Karpas-422 (cell line): Measurements from ENCODE around the gene ASB5. TPM values are rescaled to one million over a fixed set of nuclear protein-coding genes. Genes with fewer than 3 reads are reported as not detected.

ENCODE experiments used
- DNase-seq: peaks from one replicate; pipeline ENCODE4 v3.0.0-alpha.2; 2015
- H2AFZ ChIP-seq: fragments of 200-600 bp; sonication (generic); 2 replicates; pipeline ENCODE4 v1.6.1; 2014; ENCODE audit warnings: antibody characterized with exemption, low read length, mixed read lengths
- H3K27ac ChIP-seq: fragments of 200-600 bp; sonication (generic); 2 replicates; pipeline ENCODE4 v1.5.1; 2014; ENCODE audit warnings: mild to moderate bottlenecking, low read length, moderate library complexity
- H3K27me3 ChIP-seq: fragments of 200-600 bp; sonication (generic); 2 replicates; pipeline ENCODE4 v1.6.1; 2014; ENCODE audit warnings: low read length, mixed read lengths
- H3K36me3 ChIP-seq: fragments of 200-600 bp; sonication (generic); 2 replicates; pipeline ENCODE4 v1.6.1; 2014; ENCODE audit warnings: low read length, mixed read lengths; ENCODE audit not compliant: insufficient read depth
- H3K4me1 ChIP-seq: fragments of 200-600 bp; sonication (generic); 2 replicates; pipeline ENCODE4 v1.6.1; 2014; ENCODE audit warnings: mild to moderate bottlenecking, low read length, mixed read lengths
- H3K4me2 ChIP-seq: fragments of 200-600 bp; sonication (generic); 2 replicates; pipeline ENCODE4 v1.6.1; 2014; ENCODE audit warnings: low read length, low read depth, mild to moderate bottlenecking; ENCODE audit not compliant: poor library complexity, severe bottlenecking
- H3K4me3 ChIP-seq: fragments of 200-600 bp; sonication (generic); 2 replicates; pipeline ENCODE4 v1.5.1; 2014; ENCODE audit warnings: mild to moderate bottlenecking, antibody characterized with exemption, low read length, mixed read lengths
- H3K79me2 ChIP-seq: fragments of 200-600 bp; sonication (generic); 2 replicates; pipeline ENCODE4 v1.6.1; 2014; ENCODE audit warnings: mild to moderate bottlenecking, low read length, mixed read lengths
- H3K9ac ChIP-seq: fragments of 200-600 bp; sonication (generic); 2 replicates; pipeline ENCODE4 v1.6.0; 2014; ENCODE audit warnings: low read length
- H3K9me2 ChIP-seq: fragments of 200-600 bp; sonication (generic), shearing (Covaris generic); replicated peaks from 2 replicates; pipeline ENCODE4 v1.6.0; 2014; ENCODE audit warnings: mild to moderate bottlenecking, low read length, moderate library complexity; ENCODE audit not compliant: insufficient read depth
- H3K9me3 ChIP-seq: fragments of 300-700, 200-600 bp; sonication (generic); 2 replicates; pipeline ENCODE4 v1.6.1; 2014; ENCODE audit warnings: low read length, mixed read lengths
- H4K20me1 ChIP-seq: fragments of 200-600 bp; sonication (generic); 2 replicates; pipeline ENCODE4 v1.6.1; 2014; ENCODE audit warnings: mild to moderate bottlenecking, antibody characterized with exemption, low read length, low read depth; ENCODE audit not compliant: insufficient read depth
- total RNA-seq: library from RNA; depleted of rRNA; stranded (reverse); fragments of >200 nt; shearing (Covaris generic); gene quantifications from 2 replicates; pipeline ENCODE4 v1.2.3, GENCODE V29; 2014; ENCODE audit warnings: low replicate concordance

The ASB5 gene
- total RNA-seq, 1 experiment from 2014 or later, result not detected

DNA sequence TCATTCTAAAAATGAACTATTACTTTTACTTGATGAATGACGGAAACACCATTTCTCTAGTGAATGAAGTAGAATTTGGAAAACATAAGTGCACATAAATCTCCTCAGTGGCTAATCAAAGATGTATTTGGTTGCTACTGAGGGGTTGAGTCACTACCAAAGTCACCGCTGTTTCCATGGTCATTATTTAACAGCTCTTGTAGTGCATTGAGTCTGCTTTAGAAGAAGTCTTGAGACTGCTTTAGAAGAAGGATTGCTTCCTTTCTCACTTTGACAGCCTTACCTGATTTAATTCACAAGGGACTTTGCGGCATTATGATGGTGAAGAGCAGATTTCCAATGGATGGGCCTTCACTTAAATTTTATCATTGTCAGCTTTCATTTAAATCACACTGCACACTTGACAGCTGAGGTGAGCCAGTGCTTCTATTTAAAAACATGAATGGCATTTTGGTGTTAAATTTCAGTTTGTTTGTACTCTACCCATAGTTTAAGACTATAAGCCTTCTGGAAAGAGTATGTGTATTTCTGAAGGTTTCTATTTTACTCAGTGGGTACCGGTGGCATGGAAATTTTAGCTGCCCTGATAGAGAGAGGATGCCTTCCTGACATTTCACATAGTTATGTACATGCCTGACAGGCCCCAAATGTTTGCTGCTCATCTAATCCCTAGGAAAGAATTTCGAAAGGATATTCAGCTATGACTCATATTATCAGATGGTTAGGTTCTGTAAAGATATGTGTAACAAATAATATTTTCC lies 9.5 kb downstream of the ASB5 start:
- Histone ChIP-seq H3K4me3 (no peak overlapping the region), H3K27ac (no peak overlapping the region), H3K36me3 (no peaks in the 10 kb centered on the region), H3K9me2 (no peaks in the 10 kb centered on the region), H4K20me1 (no peaks in the 10 kb centered on the region), H3K79me2 (no peaks in the 10 kb centered on the region), H2AFZ (no peak overlapping the region), H3K4me1 (no peaks in the 10 kb centered on the region), H3K9ac (no peak overlapping the region), H3K4me2 (no peak overlapping the region), H3K9me3 (no peaks in the 10 kb centered on the region), H3K27me3 (no peaks in the 10 kb centered on the region)
- DNase-seq, result no peak

DNA sequence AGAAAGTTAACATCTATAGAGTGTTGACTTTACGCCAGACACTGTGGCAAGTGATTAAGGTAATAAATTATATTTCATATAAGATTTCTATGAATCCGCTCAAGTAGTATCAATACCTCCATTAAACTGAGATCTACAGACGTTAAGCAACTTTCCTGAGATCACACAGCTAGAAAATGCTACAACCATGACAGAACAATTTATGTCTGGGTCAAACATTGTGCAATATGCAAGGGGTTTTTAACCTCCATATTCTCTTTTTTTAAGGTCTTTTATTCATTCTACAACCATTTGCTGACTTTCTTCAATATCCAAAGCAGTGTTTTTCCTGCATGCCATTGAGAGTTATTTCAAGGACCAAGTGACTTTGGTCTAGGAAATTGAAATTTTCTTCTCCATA lies 10.9 kb downstream of the ASB5 start:
- Histone ChIP-seq H3K9ac (no peak overlapping the region), H3K79me2 (no peaks in the 10 kb centered on the region), H3K4me2 (no peak overlapping the region), H3K27ac (no peak overlapping the region), H3K9me3 (no peaks in the 10 kb centered on the region), H3K27me3 (no peaks in the 10 kb centered on the region), H3K4me3 (no peak overlapping the region), H4K20me1 (no peaks in the 10 kb centered on the region), H3K4me1 (no peaks in the 10 kb centered on the region), H3K9me2 (no peaks in the 10 kb centered on the region), H2AFZ (no peak overlapping the region), H3K36me3 (no peaks in the 10 kb centered on the region)
- DNase-seq, result no peak

DNA sequence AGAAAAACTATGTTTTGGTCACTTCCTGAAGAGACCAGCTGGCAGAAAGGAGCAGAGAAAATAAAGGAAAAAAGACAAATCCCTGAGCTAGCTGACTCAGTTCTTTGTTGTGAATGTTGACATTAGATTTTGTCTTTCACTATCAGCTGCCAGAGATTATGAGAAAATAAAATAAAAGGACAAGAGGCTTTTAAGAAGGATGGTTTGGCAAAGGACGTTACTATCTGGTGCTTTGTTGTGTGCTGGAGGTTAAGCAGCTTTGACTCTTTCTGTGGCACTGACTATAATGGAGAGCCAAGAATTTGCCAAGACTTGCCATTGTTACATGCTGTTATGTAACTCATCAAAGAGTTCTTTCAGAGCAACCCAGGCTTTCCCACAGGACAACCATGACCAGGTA lies 12.1 kb downstream of the ASB5 start:
- Histone ChIP-seq H4K20me1 (no peaks in the 10 kb centered on the region), H3K9ac (no peak overlapping the region), H3K27ac (no peak overlapping the region), H3K27me3 (no peaks in the 10 kb centered on the region), H3K9me3 (no peaks in the 10 kb centered on the region), H3K9me2 (no peaks in the 10 kb centered on the region), H3K4me2 (no peak overlapping the region), H3K36me3 (no peaks in the 10 kb centered on the region), H2AFZ (no peak overlapping the region), H3K4me3 (no peak overlapping the region), H3K79me2 (no peaks in the 10 kb centered on the region), H3K4me1 (no peaks in the 10 kb centered on the region)
- DNase-seq, result no peak

DNA sequence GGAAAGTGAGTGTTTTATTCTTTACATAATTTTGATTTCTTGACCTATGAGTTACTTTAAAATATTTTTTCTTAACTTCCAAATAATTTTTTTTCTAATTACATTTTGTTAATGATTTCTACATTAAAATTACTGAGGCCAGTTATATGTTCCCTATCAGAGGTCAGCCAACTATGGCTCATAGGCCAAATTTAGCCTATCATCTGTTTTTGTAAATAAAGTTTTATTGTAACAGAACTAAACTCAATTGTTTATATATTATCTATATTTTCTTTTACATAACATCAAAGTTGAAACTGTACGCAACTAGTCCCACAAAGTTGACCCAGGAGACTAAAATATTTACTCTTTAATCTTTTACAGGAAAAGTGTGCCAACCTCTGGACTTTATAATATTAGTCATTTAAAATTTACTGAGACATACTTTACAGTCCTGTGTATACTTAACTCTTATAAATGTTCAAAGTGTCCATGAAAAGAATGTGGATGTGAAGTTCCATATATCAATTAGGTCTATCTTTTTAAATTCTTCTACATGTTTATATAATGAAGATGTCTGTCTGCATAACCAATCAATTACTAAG lies 26.2 kb downstream of the ASB5 start:
- Histone ChIP-seq H4K20me1 (no peaks in the 10 kb centered on the region), H3K79me2 (no peaks in the 10 kb centered on the region), H3K9ac (no peak overlapping the region), H3K4me2 (no peak overlapping the region), H3K27me3 (no peaks in the 10 kb centered on the region), H2AFZ (no peak overlapping the region), H3K9me3 (no peaks in the 10 kb centered on the region), H3K36me3 (no peaks in the 10 kb centered on the region), H3K9me2 (no peaks in the 10 kb centered on the region), H3K27ac (no peak overlapping the region), H3K4me1 (no peaks in the 10 kb centered on the region), H3K4me3 (no peak overlapping the region)
- no peak for DNase-seq

DNA sequence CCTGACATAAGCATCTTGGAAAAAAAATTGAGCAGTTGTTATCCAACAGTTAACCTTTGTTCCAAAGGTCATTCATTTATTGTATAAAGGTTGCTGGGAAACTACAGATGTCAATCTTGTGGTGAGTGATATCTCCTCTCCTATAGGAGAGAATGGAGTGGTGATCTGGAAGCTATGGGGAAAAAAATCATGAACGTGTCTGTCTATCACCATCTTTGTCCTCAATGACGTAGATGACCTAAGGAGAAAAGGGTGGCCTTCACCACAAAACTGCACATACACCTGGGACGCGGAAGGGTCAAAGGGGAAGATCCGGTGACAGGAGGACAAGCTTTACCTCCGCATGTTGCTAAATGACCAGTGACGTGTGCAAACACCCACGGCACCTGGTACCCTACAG lies 27.3 kb downstream of the ASB5 start:
- no peaks in the 10 kb centered on the region for H4K20me1 ChIP-seq
- H3K9me3 ChIP-seq, result no peaks in the 10 kb centered on the region
- no peak for DNase-seq
- H3K27me3 ChIP-seq, result no peaks in the 10 kb centered on the region
- H3K27ac ChIP-seq, result no peak overlapping the region
- no peaks in the 10 kb centered on the region for H3K9me2 ChIP-seq
- no peaks in the 10 kb centered on the region for H3K79me2 ChIP-seq
- H3K4me2 ChIP-seq, result no peak overlapping the region
- no peaks in the 10 kb centered on the region for H3K4me1 ChIP-seq
- H3K36me3 ChIP-seq, result no peaks in the 10 kb centered on the region
- no peak overlapping the region for H2AFZ ChIP-seq
- no peak overlapping the region for H3K9ac ChIP-seq
- H3K4me3 ChIP-seq, result no peak overlapping the region

DNA sequence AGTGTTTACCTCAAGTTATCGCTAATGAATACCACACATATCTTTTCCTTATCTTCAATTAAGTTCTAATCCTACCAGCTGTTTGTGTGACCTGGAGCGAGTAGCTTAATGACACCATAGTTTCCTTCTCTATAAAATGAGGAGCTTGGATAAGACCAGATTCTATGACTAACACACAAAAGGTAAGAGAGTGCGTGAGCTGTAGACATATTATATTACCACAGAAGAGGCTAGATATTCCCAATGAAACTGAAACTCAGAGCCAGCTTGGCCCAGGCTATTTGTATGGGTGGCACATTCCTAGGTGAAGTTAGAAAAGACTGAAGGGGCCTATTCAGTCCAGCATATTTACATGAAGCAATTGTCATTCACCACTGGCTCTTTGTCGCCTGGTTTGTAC lies 30.2 kb downstream of the ASB5 start:
- Histone ChIP-seq H3K27me3 (no peaks in the 10 kb centered on the region), H3K4me3 (no peak overlapping the region), H3K9me2 (no peaks in the 10 kb centered on the region), H3K36me3 (no peaks in the 10 kb centered on the region), H3K79me2 (no peaks in the 10 kb centered on the region), H2AFZ (no peak overlapping the region), H3K27ac (no peak overlapping the region), H3K4me1 (no peaks in the 10 kb centered on the region), H4K20me1 (no peaks in the 10 kb centered on the region), H3K9me3 (no peaks in the 10 kb centered on the region), H3K4me2 (no peak overlapping the region), H3K9ac (no peak overlapping the region)
- no peak for DNase-seq

DNA sequence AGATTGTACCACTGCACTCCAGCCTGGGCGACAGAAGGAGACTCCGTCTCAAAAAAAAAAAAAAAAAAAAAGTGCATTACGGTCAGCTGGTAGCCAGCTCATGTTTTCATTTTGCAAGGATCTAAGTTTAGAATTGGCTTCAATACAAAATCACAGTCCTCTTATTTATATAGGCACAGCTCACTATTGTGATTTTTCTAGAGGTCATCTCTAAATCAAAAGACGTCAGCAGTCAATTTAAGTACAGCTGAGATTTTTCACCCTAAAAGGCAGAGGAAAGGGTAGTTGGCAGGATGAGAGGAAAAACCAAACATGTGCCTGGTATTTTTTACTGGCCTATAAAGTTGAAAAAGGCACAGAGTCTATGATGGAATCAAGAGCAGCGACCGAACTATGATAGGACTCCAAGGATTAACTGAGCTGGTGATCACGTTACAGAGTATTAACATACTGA lies 30.8 kb downstream of the ASB5 start:
- Histone ChIP-seq H3K4me3 (no peak overlapping the region), H3K27me3 (no peaks in the 10 kb centered on the region), H3K9ac (no peak overlapping the region), H3K27ac (no peak overlapping the region), H4K20me1 (no peaks in the 10 kb centered on the region), H3K9me3 (no peaks in the 10 kb centered on the region), H3K36me3 (no peaks in the 10 kb centered on the region), H3K79me2 (no peaks in the 10 kb centered on the region), H3K4me2 (no peak overlapping the region), H3K4me1 (no peaks in the 10 kb centered on the region), H2AFZ (no peak overlapping the region), H3K9me2 (no peaks in the 10 kb centered on the region)
- DNase-seq, result no peak

DNA sequence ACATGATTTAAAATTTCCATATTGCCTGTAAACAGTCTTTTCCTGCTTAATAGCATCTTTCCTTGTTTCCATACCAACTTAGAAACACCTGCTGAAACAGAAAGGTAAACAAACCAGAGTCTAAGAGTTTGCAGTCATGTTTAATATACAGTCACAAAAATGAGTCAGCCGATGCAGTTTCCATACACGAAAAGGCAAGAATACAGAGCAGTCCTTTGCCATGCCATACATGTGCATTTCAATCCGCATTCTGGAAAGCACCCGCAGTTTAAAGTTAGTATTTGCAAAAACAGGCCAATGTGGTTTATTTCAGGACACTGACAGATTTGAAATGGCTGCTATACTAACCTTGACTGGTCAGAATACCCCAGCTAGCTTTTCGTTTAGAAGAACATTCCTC lies 32.1 kb downstream of the ASB5 start:
- no peak overlapping the region for H3K4me3 ChIP-seq
- no peak overlapping the region for H3K27ac ChIP-seq
- H3K9me3 ChIP-seq, result no peaks in the 10 kb centered on the region
- H3K4me1 ChIP-seq, result no peaks in the 10 kb centered on the region
- H3K36me3 ChIP-seq, result no peaks in the 10 kb centered on the region
- no peaks in the 10 kb centered on the region for H3K79me2 ChIP-seq
- no peaks in the 10 kb centered on the region for H4K20me1 ChIP-seq
- H3K9me2 ChIP-seq, result no peaks in the 10 kb centered on the region
- H3K9ac ChIP-seq, result no peak overlapping the region
- no peak overlapping the region for H2AFZ ChIP-seq
- DNase-seq, result no peak
- no peak overlapping the region for H3K4me2 ChIP-seq
- no peaks in the 10 kb centered on the region for H3K27me3 ChIP-seq
